Endometrium (tissue), 2 donors: ENCODE results near the gene ZBTB40.

Experiments
- FAIRE-seq: peaks from 2 replicates; lab custom pipeline; 2012; peaks lifted over from hg19 to GRCh38; lab: Jason Lieb, UNC
- donor health status: control.
- donor health status: control.

The ZBTB40 gene

GRCh38 chr1:22556391-22557104 is 104.9 kb downstream of the ZBTB40 start:
- FAIRE-seq, result no peak

- FAIRE-seq, result no peak
These were observed 105.8 kb downstream of the ZBTB40 start for GRCh38 chr1:22557341-22557950.

- FAIRE-seq, result no peak
These were observed 111.2 kb downstream of the ZBTB40 start, which contains the start of gene EPHA8 for GRCh38 chr1:22562584-22563583. Gene EPHA8 (plus strand): TSS chr1:22563489. CDS start chr1:22563636, 147 bp downstream.

GRCh38 chr1:22563671-22564602 is 112.3 kb downstream of the ZBTB40 start:
- FAIRE-seq, result no peak

- FAIRE-seq, result no peak
These were observed 114.5 kb downstream of the ZBTB40 start for GRCh38 chr1:22566161-22566560.

- FAIRE-seq, result no peak
These were observed 115.5 kb downstream of the ZBTB40 start for GRCh38 chr1:22567197-22567596.

- no peak for FAIRE-seq
These were observed 116.3 kb downstream of the ZBTB40 start for GRCh38 chr1:22567994-22568393.

GRCh38 chr1:22569269-22569668 is 117.6 kb downstream of the ZBTB40 start:
- FAIRE-seq, result no peak

- no peak for FAIRE-seq
These were observed 118.7 kb downstream of the ZBTB40 start for GRCh38 chr1:22570140-22570909.

GRCh38 chr1:22572818-22573217 is 121.2 kb downstream of the ZBTB40 start:
- no peak for FAIRE-seq

GRCh38 chr1:22573237-22573636 is 121.6 kb downstream of the ZBTB40 start:
- no peak for FAIRE-seq

- no peak for FAIRE-seq
These were observed 124.0 kb downstream of the ZBTB40 start for GRCh38 chr1:22575532-22576149.

GRCh38 chr1:22576150-22576544 is 124.5 kb downstream of the ZBTB40 start:
- FAIRE-seq, result no peak

- no peak for FAIRE-seq
These were observed 125.0 kb downstream of the ZBTB40 start for GRCh38 chr1:22576617-22577016.

- FAIRE-seq, result no peak
These were observed 127.2 kb downstream of the ZBTB40 start for GRCh38 chr1:22578732-22579361.

GRCh38 chr1:22579541-22580155 is 128.0 kb downstream of the ZBTB40 start:
- no peak for FAIRE-seq
